Measurements from ENCODE around the gene SLC25A47. TPM values are rescaled to one million over a fixed set of nuclear protein-coding genes. Genes with fewer than 3 reads are reported as not detected.

SLC25A47 gene
- total and polyA plus RNA-seq, 7 donors = 0.22 TPM; not detected in 6

DNA sequence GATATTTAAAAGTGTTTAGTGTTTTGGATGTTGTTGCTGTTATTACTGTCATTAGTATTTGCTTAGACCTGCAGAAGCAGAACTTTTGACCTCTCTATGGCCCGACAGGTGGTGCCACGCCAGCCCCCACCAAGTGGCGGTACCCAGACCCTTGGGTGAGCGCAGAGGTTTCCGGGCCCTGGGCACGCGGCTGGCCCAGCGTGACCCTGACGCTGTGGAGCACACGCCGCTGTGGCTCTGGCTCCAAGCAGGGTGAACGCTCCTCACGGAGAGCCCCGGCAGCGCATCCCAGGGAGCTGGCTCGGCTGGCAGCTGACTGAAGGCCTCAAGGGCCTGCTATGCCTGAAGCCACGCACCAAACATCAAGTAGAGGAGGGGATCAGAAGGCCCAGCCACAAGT is 22.6 kb downstream of the SLC25A47 start:
- Histone ChIP-seq H3K9me3 (no peaks in the 10 kb centered on the region), H3K27me3 (no peaks in the 10 kb centered on the region), H3K4me1 (peaks cover 0 to 17% (median 16%) of the 10 kb centered on the region in 4 donors), H3K27ac (no peak overlapping the region), H3K4me3 (no peak overlapping the region), H3K36me3 (peaks cover 0 to 61% (median 23%) of the 10 kb centered on the region in 4 donors)
- TF ChIP-seq POLR2A (IDR thresholded peaks at IDR 0.05) (no peak), EP300 (IDR thresholded peaks at IDR 0.05) (no peak), POLR2AphosphoS5 (IDR thresholded peaks at IDR 0.05) (no peak)
- TF ChIP-seq, protein P1, sequence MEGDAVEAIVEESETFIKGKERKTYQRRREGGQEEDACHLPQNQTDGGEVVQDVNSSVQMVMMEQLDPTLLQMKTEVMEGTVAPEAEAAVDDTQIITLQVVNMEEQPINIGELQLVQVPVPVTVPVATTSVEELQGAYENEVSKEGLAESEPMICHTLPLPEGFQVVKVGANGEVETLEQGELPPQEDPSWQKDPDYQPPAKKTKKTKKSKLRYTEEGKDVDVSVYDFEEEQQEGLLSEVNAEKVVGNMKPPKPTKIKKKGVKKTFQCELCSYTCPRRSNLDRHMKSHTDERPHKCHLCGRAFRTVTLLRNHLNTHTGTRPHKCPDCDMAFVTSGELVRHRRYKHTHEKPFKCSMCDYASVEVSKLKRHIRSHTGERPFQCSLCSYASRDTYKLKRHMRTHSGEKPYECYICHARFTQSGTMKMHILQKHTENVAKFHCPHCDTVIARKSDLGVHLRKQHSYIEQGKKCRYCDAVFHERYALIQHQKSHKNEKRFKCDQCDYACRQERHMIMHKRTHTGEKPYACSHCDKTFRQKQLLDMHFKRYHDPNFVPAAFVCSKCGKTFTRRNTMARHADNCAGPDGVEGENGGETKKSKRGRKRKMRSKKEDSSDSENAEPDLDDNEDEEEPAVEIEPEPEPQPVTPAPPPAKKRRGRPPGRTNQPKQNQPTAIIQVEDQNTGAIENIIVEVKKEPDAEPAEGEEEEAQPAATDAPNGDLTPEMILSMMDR (IDR thresholded peaks at IDR 0.05) = no peak
- no peak for DNase-seq
- intact Hi-C loops (cut with DNase I) = no loop called here
- 97 to 98% methylated on average over 17 of the region's 17 CpGs for WGBS, 2 donors

GRCh38 chr14:100346306-100347091 is 23.4 kb downstream of the SLC25A47 start:
- Histone ChIP-seq H3K27me3 (no peaks in the 10 kb centered on the region), H3K27ac (no peak overlapping the region), H3K4me3 (no peak overlapping the region), H3K4me1 (peaks cover 0 to 10% (median 10%) of the 10 kb centered on the region in 4 donors), H3K36me3 (peaks cover 0 to 69% (median 23%) of the 10 kb centered on the region in 4 donors), H3K9me3 (no peaks in the 10 kb centered on the region)
- TF ChIP-seq EP300 (IDR thresholded peaks at IDR 0.05) (no peak), POLR2AphosphoS5 (IDR thresholded peaks at IDR 0.05) (no peak), POLR2A (IDR thresholded peaks at IDR 0.05) (no peak)
- TF ChIP-seq, protein P1 (IDR thresholded peaks at IDR 0.05) = no peak
- WGBS, 2 donors = 94% methylated on average over 12 of the region's 12 CpGs
- no peak for DNase-seq
- intact Hi-C loops (cut with DNase I) = no loop called here

DNA sequence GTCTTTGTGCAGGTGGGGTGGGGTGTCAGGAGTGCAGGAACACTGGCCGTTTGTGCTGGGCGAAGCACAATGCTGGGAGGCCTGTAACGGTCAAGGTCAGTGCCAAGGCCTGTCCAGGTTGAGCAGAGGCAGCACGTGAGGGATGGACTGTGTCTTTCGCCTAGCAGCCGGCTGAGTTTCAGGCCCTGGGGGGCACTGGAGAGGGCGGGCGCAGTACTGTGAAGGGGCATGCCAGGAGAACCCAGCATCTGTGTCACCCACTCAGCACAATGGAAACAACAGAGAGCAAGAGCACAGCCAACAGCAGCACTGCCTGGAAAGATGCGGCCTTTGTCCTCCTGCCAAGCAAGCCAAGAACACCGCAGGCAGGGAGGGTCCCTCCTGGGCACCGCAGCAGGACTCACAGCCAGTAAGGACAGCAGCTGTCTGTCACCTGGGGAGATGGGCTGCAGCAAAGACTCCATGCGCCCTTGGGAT is 25.2 kb downstream of the SLC25A47 start:
- peaks cover 3 to 77% (median 27%) of the 10 kb centered on the region in 4 donors for H3K36me3 ChIP-seq
- no peak for DNase-seq
- no peaks in the 10 kb centered on the region for H3K9me3 ChIP-seq
- H3K4me1 ChIP-seq = no peaks in the 10 kb centered on the region
- no peak overlapping the region for H3K27ac ChIP-seq
- intact Hi-C loops (cut with DNase I) = no loop called here
- TF ChIP-seq, protein P1 (IDR thresholded peaks at IDR 0.05) = no peak
- TF ChIP-seq POLR2A (IDR thresholded peaks at IDR 0.05) (no peak), EP300 (IDR thresholded peaks at IDR 0.05) (no peak), POLR2AphosphoS5 (IDR thresholded peaks at IDR 0.05) (no peak)
- WGBS, 2 donors = 89 to 93% methylated on average over 12 of the region's 12 CpGs
- H3K27me3 ChIP-seq = no peaks in the 10 kb centered on the region
- no peak overlapping the region for H3K4me3 ChIP-seq

DNA sequence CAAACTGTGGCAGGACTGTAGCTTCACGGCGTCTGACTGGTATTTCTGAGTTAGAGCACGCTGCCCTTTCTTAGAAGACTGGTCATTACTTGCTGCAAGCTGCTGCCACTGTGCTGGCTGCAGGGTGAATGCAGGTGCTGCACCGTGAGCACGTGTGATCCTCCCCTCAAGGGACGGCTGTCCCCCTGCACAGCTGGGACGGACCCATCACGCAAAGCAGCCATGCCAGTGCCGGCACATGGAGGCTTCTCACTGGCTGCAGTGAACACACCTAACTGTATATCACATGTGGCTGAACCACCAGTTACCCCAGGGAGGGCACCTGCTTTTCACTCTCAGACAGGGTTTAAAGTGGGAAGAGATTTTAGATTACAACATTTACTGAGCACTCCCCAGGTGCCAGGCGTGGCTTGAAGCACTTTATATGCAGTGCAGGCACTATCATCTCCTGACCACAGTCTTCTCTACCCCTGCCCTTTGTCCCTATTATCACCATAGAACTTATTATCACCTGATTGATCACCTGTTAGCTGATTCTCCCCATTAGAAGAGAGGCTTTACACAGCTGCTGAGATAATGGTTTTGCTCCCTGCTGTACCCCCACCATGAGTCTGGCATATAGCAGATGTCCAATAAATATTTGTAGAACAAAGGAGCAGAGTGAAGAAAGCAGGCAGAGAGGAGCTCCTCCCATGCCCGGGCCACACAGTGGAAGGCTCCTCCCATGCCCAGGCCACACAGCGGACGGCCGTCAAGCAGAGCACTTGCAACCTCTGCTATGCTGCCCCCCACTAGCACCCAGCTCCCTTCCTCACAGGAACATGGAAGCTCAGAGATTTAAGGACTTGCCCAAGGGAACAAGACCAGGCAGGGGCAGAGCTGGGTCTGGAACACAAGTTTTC is 25.9 kb downstream of the SLC25A47 start:
- intact Hi-C loops (cut with DNase I) = no loop called here
- 76 to 79% methylated on average over 14 of the region's 14 CpGs for WGBS, 2 donors

More for the DNA sequence above, 25.9 kb downstream of the SLC25A47 start:
- Histone ChIP-seq H3K36me3 (peaks cover 3 to 83% (median 30%) of the 10 kb centered on the region in 4 donors), H3K4me1 (no peaks in the 10 kb centered on the region), H3K27ac (no peak overlapping the region), H3K27me3 (no peaks in the 10 kb centered on the region), H3K4me3 (no peak overlapping the region), H3K9me3 (no peaks in the 10 kb centered on the region)
- DNase-seq = no peak
- TF ChIP-seq POLR2A (IDR thresholded peaks at IDR 0.05) (no peak), EP300 (IDR thresholded peaks at IDR 0.05) (no peak), POLR2AphosphoS5 (IDR thresholded peaks at IDR 0.05) (no peak)
- TF ChIP-seq, protein P1 (IDR thresholded peaks at IDR 0.05) = no peak

All from sigmoid colon (tissue), 7 donors.